Thyroid gland (tissue), 4 donors: ENCODE measurements around the gene SPATA9.

Experiments
- POLR2A ChIP-seq, 2 donors: fragments of 450-650 bp; IDR thresholded peaks; one replicate each; pipeline ENCODE4 v1.6.1; 2017; ENCODE audit warnings: antibody characterized with exemption in 2 of 2, mild to moderate bottlenecking in 2 of 2, moderate library complexity in 1 of 2
- TF ChIP-seq, protein P1 (sequence below), 6 experiments: fragments of 200-600 bp in 3 of 6; fragments of 450-650 bp in 3 of 6; sonication (generic) in 3 of 6; IDR thresholded peaks; one replicate each; pipeline ENCODE4 v1.5.1; 2016 to 2019; ENCODE audit warnings: antibody characterized with exemption in 6 of 6, mild to moderate bottlenecking in 2 of 6, inconsistent platforms in 1 of 6, moderate library complexity in 1 of 6

DNA sequence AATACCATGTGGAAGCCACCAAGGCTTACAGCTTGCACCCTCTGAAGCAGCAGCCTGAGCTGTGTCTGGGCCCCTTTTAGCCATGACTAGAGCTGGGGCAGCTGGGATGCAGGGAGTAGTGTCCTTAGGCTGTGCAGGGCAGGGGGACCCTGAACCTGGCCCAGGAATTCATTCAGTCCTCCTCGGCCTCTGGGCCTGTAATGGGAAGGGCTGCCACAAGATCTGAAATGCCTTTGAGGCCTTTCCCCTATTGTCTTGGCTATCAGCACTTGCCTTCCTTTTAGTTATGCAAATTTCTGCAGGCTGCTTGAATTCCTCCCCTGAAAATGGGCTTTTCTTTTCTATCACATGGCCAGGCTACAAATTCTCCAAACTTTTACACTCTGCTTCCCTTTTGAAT lies 53.9 kb downstream of the SPATA9 start:
- TF ChIP-seq, protein P1, sequence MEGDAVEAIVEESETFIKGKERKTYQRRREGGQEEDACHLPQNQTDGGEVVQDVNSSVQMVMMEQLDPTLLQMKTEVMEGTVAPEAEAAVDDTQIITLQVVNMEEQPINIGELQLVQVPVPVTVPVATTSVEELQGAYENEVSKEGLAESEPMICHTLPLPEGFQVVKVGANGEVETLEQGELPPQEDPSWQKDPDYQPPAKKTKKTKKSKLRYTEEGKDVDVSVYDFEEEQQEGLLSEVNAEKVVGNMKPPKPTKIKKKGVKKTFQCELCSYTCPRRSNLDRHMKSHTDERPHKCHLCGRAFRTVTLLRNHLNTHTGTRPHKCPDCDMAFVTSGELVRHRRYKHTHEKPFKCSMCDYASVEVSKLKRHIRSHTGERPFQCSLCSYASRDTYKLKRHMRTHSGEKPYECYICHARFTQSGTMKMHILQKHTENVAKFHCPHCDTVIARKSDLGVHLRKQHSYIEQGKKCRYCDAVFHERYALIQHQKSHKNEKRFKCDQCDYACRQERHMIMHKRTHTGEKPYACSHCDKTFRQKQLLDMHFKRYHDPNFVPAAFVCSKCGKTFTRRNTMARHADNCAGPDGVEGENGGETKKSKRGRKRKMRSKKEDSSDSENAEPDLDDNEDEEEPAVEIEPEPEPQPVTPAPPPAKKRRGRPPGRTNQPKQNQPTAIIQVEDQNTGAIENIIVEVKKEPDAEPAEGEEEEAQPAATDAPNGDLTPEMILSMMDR (IDR thresholded peaks at IDR 0.05): no peak
- TF ChIP-seq POLR2A (IDR thresholded peaks at IDR 0.05): no peak
